Effector memory CD8-positive, alpha-beta T cell (primary cell): ENCODE results near the gene PARP9.

Experiments
- ATAC-seq: fragments of 150-1000 bp; cut with Tn5 transposase; replicated peaks from 2 replicates; pipeline ENCODE4 v1.10.0; 2021; ENCODE audit warnings: mild to moderate bottlenecking, moderate library complexity
- DNase-seq, 3 experiments: peaks; one replicate each; pipeline ENCODE4 v3.0.0; 2021
- H3K27ac Mint-ChIP-seq, 2 donors: one replicate each; pipeline ENCODE4 v1.8.0; 2022; ENCODE audit warnings: mild to moderate bottlenecking in 2 of 2, mixed read lengths in 2 of 2, moderate library complexity in 2 of 2
- H3K27me3 Mint-ChIP-seq, 2 donors: one replicate each; pipeline ENCODE4 v1.8.0; 2022; ENCODE audit warnings: mixed read lengths in 2 of 2
- H3K36me3 Mint-ChIP-seq: one replicate; pipeline ENCODE4 v1.8.0; 2022; ENCODE audit warnings: mild to moderate bottlenecking, moderate library complexity, mixed read lengths; ENCODE audit not compliant: insufficient read depth
- H3K4me1 Mint-ChIP-seq, 2 donors: one replicate each; pipeline ENCODE4 v1.8.0; 2022; ENCODE audit warnings: low read depth in 2 of 2, mixed read lengths in 2 of 2
- H3K4me3 Mint-ChIP-seq, 2 donors: one replicate each; pipeline ENCODE4 v1.8.0; 2022; ENCODE audit warnings: mild to moderate bottlenecking in 2 of 2, mixed read lengths in 2 of 2, moderate library complexity in 2 of 2
- H3K9me3 Mint-ChIP-seq, 2 donors: one replicate each; pipeline ENCODE4 v1.8.0; 2022; ENCODE audit warnings: mixed read lengths in 2 of 2

PARP9 gene

GRCh38 chr3:122481390-122481789 lies 82.7 kb downstream of the PARP9 start:
- Mint-ChIP-seq H3K36me3 (peaks cover 8% of the 10 kb centered on the region), H3K4me3 (no peak overlapping the region), H3K9me3 (no peaks in the 10 kb centered on the region), H3K4me1 (peaks cover 25 to 50% of the 10 kb centered on the region in 2 donors), H3K27ac (peak overlapping the region in 1 of 2 donors; percentile 6), H3K27me3 (no peaks in the 10 kb centered on the region)
- no peak for DNase-seq
- ATAC-seq, result no peak
